Right lobe of liver (tissue), 6 donors: ENCODE measurements around the gene CMKLR1. TPM values are rescaled to one million over a fixed set of nuclear protein-coding genes. Genes with fewer than 3 reads are reported as not detected.

Experiments
- ATAC-seq, 4 donors: fragments of 200-7000 bp; cut with Tn5 transposase; one replicate each; pipeline ENCODE4 v1.9.1; 2020; ENCODE audit warnings: mild to moderate bottlenecking in 4 of 4, moderate library complexity in 4 of 4
- DNase-seq, 3 donors: peaks; one replicate each; pipeline ENCODE4 v3.0.0-alpha.2; 2020
- H3K27ac ChIP-seq, 3 donors: fragments of 200-600 bp; one replicate each; pipeline ENCODE4 v1.8.0; 2022
- H3K27me3 ChIP-seq, 2 donors: fragments of 200-600 bp; one replicate each; pipeline ENCODE4 v1.8.0; 2022
- H3K36me3 ChIP-seq, 4 donors: fragments of 200-600 bp; sonication (generic) in 1 of 4; one replicate each; pipeline versions ENCODE4 v1.5.1 to v1.8.0; 2017 to 2022; ENCODE audit warnings: control low read depth in 1 of 4
- H3K4me1 ChIP-seq, 4 donors: fragments of 200-600 bp; sonication (generic) in 1 of 4; one replicate each; pipeline versions ENCODE4 v1.5.1 to v1.8.0; 2017 to 2022; ENCODE audit warnings: control low read depth in 1 of 4
- H3K4me3 ChIP-seq, 3 donors: fragments of 200-600 bp; one replicate each; pipeline ENCODE4 v1.8.0; 2022
- H3K9me3 ChIP-seq, 4 donors: fragments of 200-600 bp; sonication (generic) in 1 of 4; one replicate each; pipeline versions ENCODE4 v1.5.1 to v1.8.0; 2017 to 2022; ENCODE audit warnings: control low read depth in 1 of 4
- POLR2A ChIP-seq: fragments of 450-650 bp; IDR thresholded peaks from one replicate; pipeline ENCODE4 v1.6.1; 2017; ENCODE audit warnings: antibody characterized with exemption, mild to moderate bottlenecking
- WGBS: methylation state at CpG from one replicate; pipeline ENCODE4 v1.1.6; 2018; ENCODE audit warnings: low coverage, low lambda C conversion rate; ENCODE audit not compliant: insufficient coverage; ENCODE audit errors: missing lambda C conversion rate; 5-methylcytosine and 5-hydroxymethylcytosine counted together
- intact Hi-C, 2 donors: fragments of 100-400 bp; cut with DNase I; formaldehyde crosslinking; loops; one replicate each; pipeline versions ENCODE4 v1.11.2 to v1.14.1; 2022
- total RNA-seq, 6 experiments: library from RNA; depleted of rRNA in 2 of 6; stranded (reverse); fragments of >200 nt in 2 of 6; fragmentation: NEBNext Ultra II Directional in 3 of 6; extraction: Animal tissue kit (Norgen Biotek cat#: 25700) in 3 of 6; gene quantifications; one replicate each; pipeline versions ENCODE4 v1.1.0 to v1.2.4, GENCODE V29; 2016 to 2023
- TF ChIP-seq, protein P1 (sequence below), 4 donors: fragments of 200-600 bp in 3 of 4; fragments of 450-650 bp in 1 of 4; IDR thresholded peaks; one replicate each; pipeline versions ENCODE4 v1.5.1 to v1.8.0; 2016 to 2022; ENCODE audit warnings: antibody characterized with exemption in 4 of 4, mild to moderate bottlenecking in 2 of 4
- donor health status: DM: no; HTN: yes; CAD: no.
- donor health status: DM: no; HTN: no; CAD: no.
- donor health status: DM: no; HTN: no; CAD: no.
- donor health status: DM: no; HTN: yes; CAD: no.
- donor health status: DM: no; HTN: yes; CAD: no.

The CMKLR1 gene
- total RNA-seq, 6 experiments from 2014 or later = 1.5 to 8.2 (median 4.2) TPM

DNA sequence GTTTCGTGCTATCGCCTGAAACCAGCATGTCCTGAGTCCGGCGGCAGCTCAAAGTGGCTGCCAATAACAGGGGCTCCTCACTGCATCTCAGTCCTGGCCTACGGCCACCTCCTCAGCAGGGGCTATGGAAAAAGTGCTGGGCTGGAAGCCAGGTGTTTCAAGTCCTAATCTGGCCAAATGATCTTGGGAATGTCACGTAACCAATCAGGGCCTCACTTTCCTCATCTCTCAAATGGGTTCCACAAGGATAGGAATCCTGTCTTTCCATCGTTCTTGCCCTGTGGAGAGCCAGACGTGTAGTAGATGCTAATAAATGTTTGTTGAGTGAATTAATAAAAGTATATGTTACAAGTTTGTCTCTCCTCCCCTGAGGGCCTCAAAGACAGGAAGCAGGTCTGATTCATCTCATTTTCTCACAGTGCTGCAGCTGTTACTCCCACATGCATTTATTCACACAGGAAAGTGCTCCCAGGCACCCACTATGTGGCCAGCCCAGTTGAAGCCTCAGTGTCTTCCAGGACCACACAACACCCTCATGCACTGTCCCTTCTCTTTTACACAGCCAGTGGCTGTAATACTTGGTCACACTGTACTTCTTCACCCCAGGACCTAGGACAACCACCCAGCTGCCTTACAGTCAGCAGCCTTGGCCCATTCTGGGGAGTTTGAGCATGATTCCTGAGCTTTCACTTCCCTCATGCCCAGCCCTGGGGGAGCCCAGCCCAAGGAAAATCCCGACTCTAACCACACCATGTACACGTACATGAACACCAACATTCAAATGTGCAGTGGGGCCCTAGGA is 5.0 kb downstream of the CMKLR1 start:
- Histone ChIP-seq H3K4me3 (no peak overlapping the region), H3K4me1 (no peaks in the 10 kb centered on the region), H3K27me3 (no peaks in the 10 kb centered on the region), H3K27ac (peak overlapping the region in 1 of 3 donors; percentile 6), H3K9me3 (no peaks in the 10 kb centered on the region), H3K36me3 (no peaks in the 10 kb centered on the region)
- intact Hi-C loops = no loop called here
- ATAC-seq = peak; percentile 13 to 27 (median 22)
- WGBS = 63% methylated on average over 5 of the region's 10 CpGs
- TF ChIP-seq POLR2A = no peak
- TF ChIP-seq, protein P1, sequence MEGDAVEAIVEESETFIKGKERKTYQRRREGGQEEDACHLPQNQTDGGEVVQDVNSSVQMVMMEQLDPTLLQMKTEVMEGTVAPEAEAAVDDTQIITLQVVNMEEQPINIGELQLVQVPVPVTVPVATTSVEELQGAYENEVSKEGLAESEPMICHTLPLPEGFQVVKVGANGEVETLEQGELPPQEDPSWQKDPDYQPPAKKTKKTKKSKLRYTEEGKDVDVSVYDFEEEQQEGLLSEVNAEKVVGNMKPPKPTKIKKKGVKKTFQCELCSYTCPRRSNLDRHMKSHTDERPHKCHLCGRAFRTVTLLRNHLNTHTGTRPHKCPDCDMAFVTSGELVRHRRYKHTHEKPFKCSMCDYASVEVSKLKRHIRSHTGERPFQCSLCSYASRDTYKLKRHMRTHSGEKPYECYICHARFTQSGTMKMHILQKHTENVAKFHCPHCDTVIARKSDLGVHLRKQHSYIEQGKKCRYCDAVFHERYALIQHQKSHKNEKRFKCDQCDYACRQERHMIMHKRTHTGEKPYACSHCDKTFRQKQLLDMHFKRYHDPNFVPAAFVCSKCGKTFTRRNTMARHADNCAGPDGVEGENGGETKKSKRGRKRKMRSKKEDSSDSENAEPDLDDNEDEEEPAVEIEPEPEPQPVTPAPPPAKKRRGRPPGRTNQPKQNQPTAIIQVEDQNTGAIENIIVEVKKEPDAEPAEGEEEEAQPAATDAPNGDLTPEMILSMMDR (IDR thresholded peaks at IDR 0.05) = no peak
- no peak for DNase-seq

DNA sequence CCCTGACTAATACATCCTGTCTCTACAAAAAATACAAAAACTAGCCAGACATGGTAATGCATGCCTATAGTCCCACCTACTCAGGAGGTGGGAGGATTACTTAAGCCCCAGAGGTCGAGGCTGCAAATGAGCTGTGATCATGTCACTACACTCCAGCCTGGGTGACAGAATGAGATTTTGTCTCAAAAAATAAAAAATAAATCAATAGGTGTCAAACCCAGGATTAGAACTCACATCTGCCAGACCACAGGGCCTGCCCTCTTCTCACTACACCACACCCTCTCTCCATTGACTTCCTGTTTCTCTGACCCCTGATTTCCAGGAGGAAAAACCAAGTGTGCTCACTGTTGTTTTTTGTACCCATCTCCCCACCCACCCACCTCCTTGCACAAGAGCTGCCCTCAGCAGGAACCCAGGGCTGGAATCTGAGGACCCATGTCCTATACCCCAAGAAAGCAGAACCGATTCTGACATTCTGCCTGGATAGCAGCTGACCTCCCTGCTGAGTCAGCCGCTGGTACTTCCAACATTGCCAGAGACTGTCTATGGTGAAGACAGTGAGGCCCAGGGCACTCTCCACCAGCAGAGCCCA is 6.2 kb downstream of the CMKLR1 start:
- Histone ChIP-seq H3K4me1 (no peaks in the 10 kb centered on the region), H3K36me3 (no peaks in the 10 kb centered on the region), H3K9me3 (no peaks in the 10 kb centered on the region), H3K27ac (no peak overlapping the region), H3K27me3 (no peaks in the 10 kb centered on the region), H3K4me3 (no peak overlapping the region)
- TF ChIP-seq POLR2A = no peak
- TF ChIP-seq, protein P1 (IDR thresholded peaks at IDR 0.05) = no peak
- WGBS = 0% methylated on average over 1 of the region's 3 CpGs
- intact Hi-C loops = no loop called here
- DNase-seq (peak; percentile 49 to 68 (median 51)), ATAC-seq (peak; percentile 59 to 72 (median 60))

DNA sequence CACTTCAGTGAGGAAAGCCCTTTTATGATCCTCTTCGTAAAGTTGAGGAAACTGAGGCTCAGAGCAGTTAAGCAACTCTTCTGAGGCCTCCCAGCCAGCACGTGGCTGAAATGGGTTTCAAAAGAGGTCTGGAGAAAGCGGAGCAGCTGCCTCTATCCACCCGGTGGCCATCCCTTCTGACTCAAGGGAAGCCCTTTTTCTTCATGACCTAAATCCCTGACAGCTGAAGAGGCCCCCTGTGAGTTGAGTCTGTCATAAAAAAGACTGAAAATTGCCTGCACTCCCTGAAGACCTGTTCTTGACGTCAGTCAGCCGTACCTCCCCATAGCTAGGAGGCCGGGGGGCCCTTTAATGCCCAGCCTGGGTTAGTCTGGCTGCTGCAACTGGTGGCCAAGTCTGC is 10.7 kb downstream of the CMKLR1 start:
- H3K9me3 ChIP-seq = no peaks in the 10 kb centered on the region
- ATAC-seq (no peak), DNase-seq (no peak)
- no peaks in the 10 kb centered on the region for H3K27me3 ChIP-seq
- H3K27ac ChIP-seq = no peak overlapping the region
- 42% methylated on average over 2 of the region's 7 CpGs for WGBS
- no peak overlapping the region for H3K4me3 ChIP-seq
- no peaks in the 10 kb centered on the region for H3K36me3 ChIP-seq
- intact Hi-C loops = no loop called here
- no peak for TF ChIP-seq POLR2A
- TF ChIP-seq, protein P1 (IDR thresholded peaks at IDR 0.05) = no peak
- H3K4me1 ChIP-seq = no peaks in the 10 kb centered on the region

DNA sequence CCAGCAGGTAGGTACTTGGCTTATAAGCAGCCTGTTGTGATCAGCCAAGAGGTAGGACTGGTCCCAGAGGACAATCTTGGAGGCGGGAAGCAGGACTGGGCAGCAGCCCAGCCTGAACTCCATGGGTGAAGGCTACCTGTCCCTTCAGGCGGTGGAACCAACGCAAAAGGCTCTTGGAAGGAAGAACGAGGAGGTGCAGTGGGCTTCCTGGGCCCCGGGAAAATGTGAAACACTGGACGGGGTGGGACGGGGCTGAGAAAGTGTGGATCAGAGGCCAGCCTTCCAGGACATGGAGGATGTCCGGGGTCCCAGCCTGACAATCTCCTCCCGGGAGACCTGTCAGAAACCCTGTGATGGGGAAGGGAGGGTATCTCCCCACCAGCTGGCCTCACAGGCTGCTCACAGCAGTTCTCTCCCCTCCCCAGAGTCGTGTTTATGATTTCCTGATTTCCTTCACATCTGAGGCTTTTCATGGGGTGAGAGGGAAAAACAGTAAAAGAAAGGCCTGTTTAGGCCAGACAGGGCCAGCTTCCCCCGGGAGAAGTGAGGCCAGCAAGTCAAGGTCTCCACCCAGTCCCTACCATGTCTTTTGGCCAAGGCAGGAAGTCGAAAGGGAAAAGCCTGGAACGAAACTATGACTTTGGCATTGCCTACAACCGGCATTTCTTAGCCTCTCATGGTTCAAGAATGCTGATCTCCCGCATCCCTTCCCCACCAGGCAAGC is 11.3 kb downstream of the CMKLR1 start:
- no peaks in the 10 kb centered on the region for H3K27me3 ChIP-seq
- ATAC-seq (peak in 2 of 4 donors; percentile 17 to 20), DNase-seq (no peak)
- H3K4me1 ChIP-seq = no peaks in the 10 kb centered on the region
- no peaks in the 10 kb centered on the region for H3K36me3 ChIP-seq
- no peak overlapping the region for H3K4me3 ChIP-seq
- no peak overlapping the region for H3K27ac ChIP-seq
- no peaks in the 10 kb centered on the region for H3K9me3 ChIP-seq
- no peak for TF ChIP-seq POLR2A
- TF ChIP-seq, protein P1 (IDR thresholded peaks at IDR 0.05) = no peak
- 46% methylated on average over 5 of the region's 15 CpGs for WGBS
- intact Hi-C loops = no loop called here
